Measurements from ENCODE around the gene ZNF668. TPM values are rescaled to one million over a fixed set of nuclear protein-coding genes. Genes with fewer than 3 reads are reported as not detected.
"Not testable (repeated sequence)": the region's sequence is repeated elsewhere in the genome, so short reads cannot be mapped to it uniquely, and the experiment has no call there.

The ZNF668 gene
- total RNA-seq, 1 donor: 12.3 TPM

DNA sequence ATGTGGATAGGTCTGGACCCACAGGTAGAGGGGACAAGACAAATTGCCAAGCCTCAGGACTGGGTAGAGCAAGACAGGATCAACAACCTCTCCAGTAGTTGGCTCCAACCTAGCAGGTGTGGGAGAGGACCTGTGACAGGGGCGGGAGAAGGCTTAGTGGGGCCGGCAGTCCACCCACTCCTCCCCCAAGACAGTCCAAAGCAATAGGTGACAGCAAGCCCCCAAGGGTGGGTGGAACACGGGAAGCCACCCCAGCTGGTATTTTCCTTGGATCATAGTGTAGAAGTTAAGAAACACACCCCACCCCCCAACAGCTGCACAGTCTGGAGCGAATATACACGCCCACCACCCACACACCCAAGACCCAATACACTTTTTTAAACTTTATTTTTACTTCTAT lies 44.8 kb downstream of the ZNF668 start:
- DNase-seq (ENCODE audit: low read depth): no peak
- TF ChIP-seq, protein P1, sequence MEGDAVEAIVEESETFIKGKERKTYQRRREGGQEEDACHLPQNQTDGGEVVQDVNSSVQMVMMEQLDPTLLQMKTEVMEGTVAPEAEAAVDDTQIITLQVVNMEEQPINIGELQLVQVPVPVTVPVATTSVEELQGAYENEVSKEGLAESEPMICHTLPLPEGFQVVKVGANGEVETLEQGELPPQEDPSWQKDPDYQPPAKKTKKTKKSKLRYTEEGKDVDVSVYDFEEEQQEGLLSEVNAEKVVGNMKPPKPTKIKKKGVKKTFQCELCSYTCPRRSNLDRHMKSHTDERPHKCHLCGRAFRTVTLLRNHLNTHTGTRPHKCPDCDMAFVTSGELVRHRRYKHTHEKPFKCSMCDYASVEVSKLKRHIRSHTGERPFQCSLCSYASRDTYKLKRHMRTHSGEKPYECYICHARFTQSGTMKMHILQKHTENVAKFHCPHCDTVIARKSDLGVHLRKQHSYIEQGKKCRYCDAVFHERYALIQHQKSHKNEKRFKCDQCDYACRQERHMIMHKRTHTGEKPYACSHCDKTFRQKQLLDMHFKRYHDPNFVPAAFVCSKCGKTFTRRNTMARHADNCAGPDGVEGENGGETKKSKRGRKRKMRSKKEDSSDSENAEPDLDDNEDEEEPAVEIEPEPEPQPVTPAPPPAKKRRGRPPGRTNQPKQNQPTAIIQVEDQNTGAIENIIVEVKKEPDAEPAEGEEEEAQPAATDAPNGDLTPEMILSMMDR (IDR thresholded peaks at IDR 0.05; ENCODE audit: insufficient read depth, low read length): no peak
- H3K4me3 ChIP-seq (ENCODE audit: low read depth, low read length): no peak overlapping the region

DNA sequence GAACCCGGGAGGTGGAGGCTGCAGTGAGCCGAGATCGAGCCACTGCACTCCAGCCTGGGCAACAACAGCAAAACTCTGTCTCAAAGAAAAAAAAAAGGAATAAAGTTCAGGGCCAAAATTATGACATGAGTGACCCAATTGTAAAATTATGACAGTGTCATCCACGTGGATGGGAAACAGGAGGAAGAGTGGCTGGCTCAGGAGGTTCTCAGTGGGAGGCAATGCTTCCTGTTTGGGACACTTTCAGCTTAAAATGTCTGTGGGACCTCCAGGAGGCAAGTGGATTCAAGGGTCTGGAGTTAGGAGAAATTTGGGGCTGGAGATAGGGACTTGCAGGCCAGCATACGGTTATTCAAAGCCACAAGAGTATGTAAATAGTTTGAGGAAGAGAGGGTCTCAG lies 48.7 kb downstream of the ZNF668 start:
- H3K4me3 ChIP-seq (ENCODE audit: low read depth, low read length): no peak overlapping the region
- DNase-seq (ENCODE audit: low read depth): no peak
- TF ChIP-seq, protein P1 (IDR thresholded peaks at IDR 0.05; ENCODE audit: insufficient read depth, low read length): no peak

DNA sequence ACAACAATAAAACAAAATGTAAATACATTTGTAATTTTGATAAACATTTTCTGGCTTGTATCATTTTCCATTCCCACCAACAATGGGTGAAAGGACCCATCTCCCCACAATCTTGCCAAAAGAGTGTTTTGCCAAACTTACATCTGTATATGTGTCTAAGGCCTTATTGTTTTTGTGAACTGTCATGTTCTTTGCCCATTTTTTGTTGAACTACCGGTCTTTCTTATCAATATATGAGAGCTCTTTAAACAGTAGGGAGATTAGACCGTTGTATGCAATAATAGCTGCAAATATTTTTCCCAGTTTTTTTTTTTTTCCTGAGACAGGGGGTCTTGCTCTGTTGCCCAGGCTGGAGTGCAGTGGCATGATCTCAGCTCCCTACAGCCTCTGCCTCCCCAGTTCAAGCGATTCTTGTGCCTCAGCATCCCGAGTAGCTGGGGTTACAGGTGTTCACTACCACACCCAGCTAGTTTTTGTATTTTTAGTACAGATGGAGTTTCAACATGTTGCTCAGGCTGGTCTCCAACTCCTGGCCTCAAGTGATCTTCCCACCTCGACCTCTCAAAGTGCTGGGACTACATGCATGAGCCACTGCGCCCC lies 50.3 kb downstream of the ZNF668 start:
- TF ChIP-seq, protein P1 (IDR thresholded peaks at IDR 0.05; ENCODE audit: insufficient read depth, low read length): no peak
- no peak for DNase-seq (ENCODE audit: low read depth)
- no peak overlapping the region for H3K4me3 ChIP-seq (ENCODE audit: low read depth, low read length)

DNA sequence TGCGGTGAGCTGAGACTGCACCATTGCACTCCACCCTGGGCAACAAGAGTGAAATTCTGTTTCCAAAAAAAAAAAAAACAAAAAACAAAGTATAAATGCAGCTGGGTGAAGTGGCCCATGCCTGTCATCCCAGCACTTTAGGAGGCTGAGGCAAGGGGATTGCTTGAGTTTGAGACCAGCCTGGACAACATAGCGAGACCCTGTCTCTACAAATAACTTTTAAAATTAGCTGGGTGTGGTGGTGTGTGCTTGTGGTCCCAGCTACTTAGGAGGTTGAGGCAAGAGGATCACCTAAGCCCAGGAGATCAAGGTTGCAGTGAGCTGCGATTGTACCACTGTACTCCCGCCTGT lies 50.8 kb downstream of the ZNF668 start:
- H3K4me3 ChIP-seq (ENCODE audit: low read depth, low read length): no peak overlapping the region
- DNase-seq (ENCODE audit: low read depth): no peak
- TF ChIP-seq, protein P1 (IDR thresholded peaks at IDR 0.05; ENCODE audit: insufficient read depth, low read length): no peak

DNA sequence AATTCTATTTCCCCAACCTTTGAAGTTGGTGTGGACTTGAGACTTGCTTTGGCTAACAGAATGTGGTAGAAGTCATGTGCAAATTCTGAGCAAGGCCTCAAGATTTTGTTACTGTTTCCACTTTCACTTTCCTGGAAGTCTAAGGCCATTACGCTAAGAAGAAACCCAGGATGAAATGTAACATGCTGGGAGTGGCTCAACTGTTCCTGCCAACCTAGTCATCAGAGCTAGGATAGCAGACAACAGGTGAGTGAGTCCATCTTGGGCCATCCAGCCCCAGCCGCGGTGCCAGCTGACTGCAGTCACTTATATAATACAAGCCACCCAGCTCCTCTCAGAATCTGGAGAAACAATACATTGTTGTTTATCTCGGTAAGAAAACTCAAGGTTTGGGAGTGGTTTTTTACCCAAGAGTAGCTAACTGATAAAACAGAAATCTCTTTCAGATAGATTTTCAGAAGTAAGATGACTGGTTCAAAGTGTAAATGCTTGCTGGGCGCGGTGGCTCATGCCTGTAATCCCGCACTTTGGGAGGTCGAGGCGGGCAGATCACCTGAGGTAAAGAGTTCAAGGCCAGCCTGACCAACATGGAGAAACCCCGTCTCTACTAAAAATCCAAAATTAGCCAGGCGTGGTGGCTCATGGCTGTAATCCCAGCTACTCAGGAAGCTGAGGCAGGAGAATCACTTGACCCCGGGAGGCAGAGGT lies 51.3 kb downstream of the ZNF668 start:
- DNase-seq (ENCODE audit: low read depth): no peak
- no peak overlapping the region for H3K4me3 ChIP-seq (ENCODE audit: low read depth, low read length)
- TF ChIP-seq, protein P1 (IDR thresholded peaks at IDR 0.05; ENCODE audit: insufficient read depth, low read length): no peak

DNA sequence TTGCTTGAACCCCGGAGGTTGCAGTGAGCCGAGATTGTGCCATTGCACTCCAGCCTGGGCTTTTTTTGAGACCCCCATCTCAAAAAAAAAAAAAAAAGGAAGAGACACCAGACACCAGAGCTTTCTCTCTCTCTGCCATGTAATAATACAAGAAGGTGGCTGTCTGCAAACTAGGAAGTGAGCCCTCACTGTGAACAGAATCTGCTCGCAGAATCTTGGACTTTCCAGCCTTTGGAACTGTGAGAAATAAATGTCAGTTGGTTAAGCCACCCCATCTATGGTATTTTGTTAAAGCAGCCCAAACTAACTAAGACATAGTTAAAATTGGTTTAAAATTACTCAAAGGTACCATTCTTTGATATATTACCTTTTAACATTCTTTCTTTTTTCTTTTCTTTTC lies 53.5 kb downstream of the ZNF668 start:
- DNase-seq (ENCODE audit: low read depth): no peak
- H3K4me3 ChIP-seq (ENCODE audit: low read depth, low read length): no peak overlapping the region
- TF ChIP-seq, protein P1 (IDR thresholded peaks at IDR 0.05; ENCODE audit: insufficient read depth, low read length): no peak

DNA sequence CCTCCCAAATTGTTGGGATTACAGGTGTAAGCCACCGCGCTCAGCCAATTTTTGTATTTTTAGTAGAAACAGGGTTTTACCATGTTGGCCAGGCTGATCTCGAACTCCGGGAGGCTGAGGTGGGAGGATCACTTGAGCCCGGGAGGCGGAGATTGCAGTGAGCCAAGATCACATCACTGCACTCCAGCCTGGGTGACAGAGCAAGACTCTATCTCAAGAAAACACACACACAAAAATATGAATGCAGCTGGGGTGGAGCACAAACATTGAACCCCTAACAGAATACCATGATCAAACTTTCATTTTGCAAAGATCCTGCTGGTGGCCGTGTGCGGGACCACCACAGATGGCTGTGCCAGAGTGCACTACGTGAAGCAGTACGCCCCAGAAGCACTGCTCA lies 56.3 kb downstream of the ZNF668 start:
- not testable (repeated sequence) for DNase-seq (ENCODE audit: low read depth); H3K4me3 ChIP-seq (ENCODE audit: low read depth, low read length)

Data from fibroblast of the aortic adventitia (primary cell).